ENCODE measurements around the gene EIPR1.

EIPR1 gene

DNA sequence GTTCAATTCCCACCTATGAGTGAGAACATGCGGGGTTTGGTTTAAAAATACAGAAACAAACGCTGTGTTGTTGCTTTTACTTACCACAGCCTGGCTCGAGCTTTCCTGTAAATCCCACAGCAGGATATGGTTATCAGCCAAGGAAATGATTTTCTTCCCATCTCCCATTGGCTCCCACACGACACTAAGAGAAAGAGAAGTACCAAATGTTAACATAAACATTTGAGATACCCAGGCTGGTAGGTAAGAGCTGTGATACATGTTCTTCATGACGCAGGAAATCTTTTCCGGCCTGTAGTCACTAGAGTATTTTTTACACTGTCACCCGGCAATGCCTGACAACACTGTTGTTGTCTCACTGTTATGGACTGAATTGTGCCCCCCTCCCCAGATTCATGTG, 163.6 kb downstream of the EIPR1 start:
- Histone ChIP-seq H3K27ac (no peak overlapping the region), H3K4me3 (no peak overlapping the region)
- DNase-seq (ENCODE audit: low spot score): no peak
- TF ChIP-seq, protein P1, sequence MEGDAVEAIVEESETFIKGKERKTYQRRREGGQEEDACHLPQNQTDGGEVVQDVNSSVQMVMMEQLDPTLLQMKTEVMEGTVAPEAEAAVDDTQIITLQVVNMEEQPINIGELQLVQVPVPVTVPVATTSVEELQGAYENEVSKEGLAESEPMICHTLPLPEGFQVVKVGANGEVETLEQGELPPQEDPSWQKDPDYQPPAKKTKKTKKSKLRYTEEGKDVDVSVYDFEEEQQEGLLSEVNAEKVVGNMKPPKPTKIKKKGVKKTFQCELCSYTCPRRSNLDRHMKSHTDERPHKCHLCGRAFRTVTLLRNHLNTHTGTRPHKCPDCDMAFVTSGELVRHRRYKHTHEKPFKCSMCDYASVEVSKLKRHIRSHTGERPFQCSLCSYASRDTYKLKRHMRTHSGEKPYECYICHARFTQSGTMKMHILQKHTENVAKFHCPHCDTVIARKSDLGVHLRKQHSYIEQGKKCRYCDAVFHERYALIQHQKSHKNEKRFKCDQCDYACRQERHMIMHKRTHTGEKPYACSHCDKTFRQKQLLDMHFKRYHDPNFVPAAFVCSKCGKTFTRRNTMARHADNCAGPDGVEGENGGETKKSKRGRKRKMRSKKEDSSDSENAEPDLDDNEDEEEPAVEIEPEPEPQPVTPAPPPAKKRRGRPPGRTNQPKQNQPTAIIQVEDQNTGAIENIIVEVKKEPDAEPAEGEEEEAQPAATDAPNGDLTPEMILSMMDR (IDR thresholded peaks at IDR 0.05): no peak

DNA sequence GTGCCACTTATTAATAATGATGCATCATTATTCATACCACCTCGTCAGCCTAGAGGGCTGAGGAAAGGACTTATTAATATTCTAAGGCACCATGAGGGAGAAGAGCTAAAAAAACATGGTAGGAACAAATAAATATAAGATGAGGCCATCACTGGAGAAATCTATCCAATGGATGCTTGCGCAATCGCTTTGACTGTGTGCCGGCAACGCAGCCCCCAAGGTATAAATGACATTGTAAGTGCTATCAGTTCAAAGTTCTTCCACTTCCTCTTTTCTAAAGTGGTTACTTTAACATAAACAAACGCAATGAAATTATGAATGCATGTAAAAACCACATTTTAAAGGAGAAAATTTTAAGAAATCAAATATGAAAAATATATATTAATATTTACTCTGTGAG, 164.6 kb downstream of the EIPR1 start:
- no peak overlapping the region for H3K4me3 ChIP-seq
- TF ChIP-seq, protein P1 (IDR thresholded peaks at IDR 0.05): no peak
- H3K27ac ChIP-seq: no peak overlapping the region
- DNase-seq (ENCODE audit: low spot score): no peak

DNA sequence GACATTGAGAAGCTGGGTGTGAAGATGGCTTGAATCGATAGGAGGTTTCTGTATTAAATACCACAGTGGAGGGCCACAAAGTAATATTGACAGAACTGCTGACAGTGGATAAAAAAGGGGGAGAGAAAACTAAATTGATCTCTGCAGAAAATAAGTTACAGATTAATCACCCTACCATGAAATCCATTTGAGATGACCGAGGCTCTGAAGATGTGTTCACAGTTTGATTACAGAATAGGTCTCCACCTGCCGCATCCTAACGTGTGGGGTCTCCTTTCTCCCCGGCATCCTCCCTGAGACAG, 165.6 kb downstream of the EIPR1 start:
- no peak for DNase-seq (ENCODE audit: low spot score)
- H3K4me3 ChIP-seq: no peak overlapping the region
- TF ChIP-seq, protein P1 (IDR thresholded peaks at IDR 0.05): no peak

DNA sequence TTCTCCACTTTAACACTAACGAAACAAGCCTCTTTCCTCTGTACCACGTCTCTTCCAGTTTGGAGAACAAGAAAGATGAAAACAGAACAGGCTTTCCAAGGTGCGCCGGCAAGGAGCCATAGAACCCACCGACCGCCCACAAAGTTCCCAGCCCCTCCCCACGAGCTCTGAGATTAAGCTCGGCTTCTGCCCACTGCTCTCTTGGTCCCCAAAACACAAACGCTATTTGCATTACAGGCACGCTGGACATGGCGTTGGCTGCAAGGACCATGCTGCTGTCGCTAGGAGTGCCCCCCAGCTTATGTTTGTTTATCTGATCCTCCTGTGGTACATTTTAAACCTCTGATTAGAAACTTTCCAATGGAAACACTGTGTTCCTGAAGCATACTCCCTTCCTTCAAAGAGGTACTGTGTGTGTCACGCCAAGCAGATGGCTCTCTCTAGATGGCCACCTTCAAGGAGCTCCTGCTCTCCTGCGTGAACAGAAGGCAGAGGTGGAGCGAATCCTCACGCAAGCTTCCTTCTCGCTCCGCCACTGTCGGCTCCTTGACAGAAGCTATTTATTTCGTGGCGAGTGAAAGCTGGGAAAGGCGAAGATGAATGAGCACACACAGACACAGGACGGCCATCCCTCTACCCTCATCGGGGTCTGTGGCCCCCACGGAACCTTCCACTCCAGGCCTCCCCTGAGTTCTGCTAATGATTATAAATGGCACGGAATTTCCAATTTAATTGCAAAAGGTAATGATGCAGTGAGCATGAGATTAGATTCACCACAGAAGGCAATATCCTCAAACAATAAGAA, 166.2 kb downstream of the EIPR1 start:
- H3K27ac ChIP-seq: no peak overlapping the region
- DNase-seq (ENCODE audit: low spot score): no peak

More for the DNA sequence above, 165.6 kb downstream of the EIPR1 start:
- no peak overlapping the region for H3K27ac ChIP-seq

DNA sequence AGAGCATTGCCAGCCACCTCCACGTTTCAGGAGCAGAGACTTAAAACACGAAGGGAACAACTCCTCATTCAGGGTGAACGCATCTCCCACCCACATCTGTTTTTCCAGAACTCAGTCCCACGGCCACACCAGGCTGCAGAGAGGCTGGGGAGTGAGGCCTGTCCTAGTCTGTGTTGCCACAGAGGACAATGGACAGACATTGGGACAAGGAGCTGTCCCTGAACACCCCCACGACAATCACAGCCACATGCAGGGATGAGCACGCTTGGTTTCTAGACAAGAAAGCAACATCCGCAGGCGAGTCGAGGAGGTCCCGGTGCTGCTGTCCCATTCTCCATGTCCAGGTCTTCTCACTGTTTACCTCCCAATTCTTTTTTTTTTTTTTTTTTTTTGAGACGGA, 167.4 kb downstream of the EIPR1 start:
- TF ChIP-seq, protein P1 (IDR thresholded peaks at IDR 0.05): no peak
- DNase-seq (ENCODE audit: low spot score): no peak

More for the DNA sequence above, 166.2 kb downstream of the EIPR1 start:
- TF ChIP-seq, protein P1 (IDR thresholded peaks at IDR 0.05): no peak
- no peak overlapping the region for H3K4me3 ChIP-seq

DNA sequence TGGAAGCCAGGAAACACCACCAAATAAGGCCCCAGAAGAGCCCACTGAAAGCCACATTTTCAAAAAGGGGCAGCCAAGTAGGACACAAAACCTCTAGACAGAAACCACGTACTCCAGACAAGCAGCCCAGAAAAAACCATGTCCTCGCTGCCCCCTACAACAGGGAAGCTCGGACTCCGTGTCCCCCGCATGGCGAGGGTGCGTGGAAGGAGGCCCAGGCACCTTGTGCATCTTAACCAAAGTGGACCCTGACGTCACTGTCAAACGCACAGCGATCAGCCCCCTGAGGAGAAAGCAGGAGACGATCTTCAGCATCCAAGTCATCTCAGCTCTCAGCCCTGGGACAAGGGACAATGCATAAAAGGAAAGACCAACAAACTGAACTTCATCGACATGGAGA, 168.4 kb downstream of the EIPR1 start:
- no peak overlapping the region for H3K4me3 ChIP-seq
- TF ChIP-seq, protein P1 (IDR thresholded peaks at IDR 0.05): no peak
- no peak for DNase-seq (ENCODE audit: low spot score)
- H3K27ac ChIP-seq: no peak overlapping the region

More for the DNA sequence above, 167.4 kb downstream of the EIPR1 start:
- Histone ChIP-seq H3K4me3 (no peak overlapping the region), H3K27ac (no peak overlapping the region)

DNA sequence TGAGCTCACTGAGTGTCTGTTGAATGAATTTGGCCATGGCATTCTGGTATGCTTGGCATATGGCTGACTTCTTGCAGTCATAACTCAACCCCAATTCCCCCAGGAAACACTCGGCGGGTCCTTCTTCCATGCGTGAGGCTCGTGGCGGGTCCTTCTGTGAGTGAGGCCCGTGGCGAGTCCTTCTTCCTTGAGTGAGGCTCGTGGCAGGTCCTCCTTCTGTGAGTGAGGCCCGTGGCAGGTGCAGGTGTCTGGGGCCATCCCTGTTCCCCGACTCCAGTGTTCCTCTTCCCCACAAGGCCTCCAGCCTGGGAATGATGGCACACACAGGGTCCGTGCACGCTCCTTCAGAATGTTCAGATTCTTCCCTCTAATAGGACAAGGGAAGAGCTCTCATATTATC, 169.0 kb downstream of the EIPR1 start:
- no peak overlapping the region for H3K27ac ChIP-seq
- H3K4me3 ChIP-seq: no peak overlapping the region
- no peak for DNase-seq (ENCODE audit: low spot score)
- TF ChIP-seq, protein P1 (IDR thresholded peaks at IDR 0.05): no peak
